ENCODE data around the gene PRICKLE2. TPM values are rescaled to one million over a fixed set of nuclear protein-coding genes. Genes with fewer than 3 reads are reported as not detected.

The PRICKLE2 gene
- total RNA-seq, 1 experiment from 2014 or later: 4.2 TPM

DNA sequence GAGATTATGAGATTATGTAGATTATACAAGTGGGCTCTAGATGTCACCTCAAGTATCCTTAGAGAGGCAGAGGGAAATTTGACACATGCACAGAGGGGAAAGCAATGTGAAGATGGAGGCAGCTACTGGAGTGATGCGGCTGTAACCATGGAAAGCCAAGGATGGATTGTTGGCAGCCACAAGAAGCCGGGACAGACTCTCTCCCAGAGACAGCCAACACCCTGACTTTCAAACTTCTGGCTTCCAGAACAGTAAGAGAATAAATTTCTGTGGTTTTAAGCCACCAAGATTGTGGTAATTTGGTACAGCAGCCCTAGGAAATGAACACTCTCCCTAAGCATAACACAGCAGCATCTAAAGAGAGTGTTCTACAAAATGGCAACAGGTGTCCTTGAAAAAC, 34.4 kb upstream of the PRICKLE2 start:
- no peaks in the 10 kb centered on the region for H3K27me3 ChIP-seq (replicated peaks; ENCODE audit: control insufficient read depth, insufficient read depth, low read length)
- H3K9me3 Mint-ChIP-seq (ENCODE audit: unreplicated experiment): no peaks in the 10 kb centered on the region
- intact Hi-C loops (cut with micrococcal nuclease; ENCODE audit: unreplicated experiment): loop anchor here (10.0 kb wide), 1 partner anchor 225 kb away; no protein-coding TSS in a partner anchor
- ChIA-PET POLR2A (no interaction called here), CTCF (no interaction called here)
- BruUV-seq (replicated peaks): no TSS peak
- H3K4me3 Mint-ChIP-seq (ENCODE audit: unreplicated experiment): no peak overlapping the region
- H3K27ac Mint-ChIP-seq (ENCODE audit: unreplicated experiment): no peak overlapping the region
- H3K36me3 ChIP-seq (ENCODE audit: control insufficient read depth, insufficient read depth, low read length): no peaks in the 10 kb centered on the region
- peaks cover 24% of the 10 kb centered on the region for H3K4me1 ChIP-seq
- no peaks in the 10 kb centered on the region for H3K36me3 Mint-ChIP-seq (ENCODE audit: insufficient read depth, unreplicated experiment)
- no peak for TF ChIP-seq CTCF (IDR thresholded peaks at IDR 0.05; ENCODE audit: insufficient read depth in 1 of 2, low read depth in 1 of 2, low read length in 1 of 2, severe bottlenecking in 1 of 2, unreplicated experiment in 1 of 2)
- H3K4me3 ChIP-seq (ENCODE audit: low read depth, low read length): no peak overlapping the region
- peaks cover 10% of the 10 kb centered on the region for H3K4me1 Mint-ChIP-seq (ENCODE audit: low read depth, unreplicated experiment)
- DNase-seq: no peak
- no peaks in the 10 kb centered on the region for H3K27me3 Mint-ChIP-seq (ENCODE audit: insufficient read depth, unreplicated experiment)
- no peaks in the 10 kb centered on the region for H3K9me3 ChIP-seq

DNA sequence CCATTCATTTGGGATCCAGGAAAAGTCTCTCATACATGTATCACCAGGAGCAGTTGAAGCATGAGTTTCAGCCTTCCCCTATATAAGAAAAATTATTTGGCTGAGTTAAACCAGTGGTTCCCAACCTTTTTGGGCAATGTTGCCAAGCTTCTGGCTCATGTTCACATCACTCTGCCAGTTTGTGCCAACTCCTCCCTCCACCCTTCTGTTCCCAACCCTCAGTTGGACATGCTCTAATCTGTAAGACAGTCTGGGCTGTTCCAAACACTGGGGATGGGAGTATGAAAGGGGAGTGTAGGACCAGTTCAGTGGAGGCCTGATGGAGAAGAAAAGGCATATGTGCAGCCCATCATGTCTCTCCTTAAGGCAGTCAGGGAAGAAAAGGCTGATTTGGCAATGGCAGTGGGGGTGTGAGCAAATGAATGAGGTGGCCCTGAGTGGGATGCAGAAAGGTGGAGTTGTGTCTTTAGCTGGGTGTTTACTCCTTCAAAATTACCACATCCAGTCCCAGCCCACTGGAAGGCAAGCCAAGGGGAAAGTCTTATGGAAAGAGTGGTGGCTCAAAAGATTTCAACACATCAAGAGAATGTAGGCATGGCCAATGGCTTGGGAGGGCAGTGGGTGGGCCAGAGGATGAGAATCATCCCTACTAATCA, 32.0 kb upstream of the PRICKLE2 start:
- intact Hi-C loops (cut with micrococcal nuclease; ENCODE audit: unreplicated experiment): loop anchor here (10.0 kb wide), 1 partner anchor 222 kb away; no protein-coding TSS in a partner anchor
- ChIA-PET CTCF (no interaction called here), POLR2A (no interaction called here)
- BruUV-seq (replicated peaks): no TSS peak
- Histone ChIP-seq H3K4me3 (ENCODE audit: low read depth, low read length) (no peak overlapping the region), H3K4me1 (peaks cover 45% of the 10 kb centered on the region), H3K9me3 (no peaks in the 10 kb centered on the region), H3K27me3 (replicated peaks; ENCODE audit: control insufficient read depth, insufficient read depth, low read length) (no peaks in the 10 kb centered on the region), H3K36me3 (ENCODE audit: control insufficient read depth, insufficient read depth, low read length) (no peaks in the 10 kb centered on the region)
- no peak for DNase-seq
- Mint-ChIP-seq H3K4me3 (ENCODE audit: unreplicated experiment) (no peak overlapping the region), H3K36me3 (ENCODE audit: insufficient read depth, unreplicated experiment) (no peaks in the 10 kb centered on the region), H3K27me3 (ENCODE audit: insufficient read depth, unreplicated experiment) (no peaks in the 10 kb centered on the region), H3K4me1 (ENCODE audit: low read depth, unreplicated experiment) (peaks cover 10% of the 10 kb centered on the region), H3K27ac (ENCODE audit: unreplicated experiment) (no peak overlapping the region), H3K9me3 (ENCODE audit: unreplicated experiment) (no peaks in the 10 kb centered on the region)
- no peak for TF ChIP-seq CTCF (IDR thresholded peaks at IDR 0.05; ENCODE audit: insufficient read depth in 1 of 2, low read depth in 1 of 2, low read length in 1 of 2, severe bottlenecking in 1 of 2, unreplicated experiment in 1 of 2)

DNA sequence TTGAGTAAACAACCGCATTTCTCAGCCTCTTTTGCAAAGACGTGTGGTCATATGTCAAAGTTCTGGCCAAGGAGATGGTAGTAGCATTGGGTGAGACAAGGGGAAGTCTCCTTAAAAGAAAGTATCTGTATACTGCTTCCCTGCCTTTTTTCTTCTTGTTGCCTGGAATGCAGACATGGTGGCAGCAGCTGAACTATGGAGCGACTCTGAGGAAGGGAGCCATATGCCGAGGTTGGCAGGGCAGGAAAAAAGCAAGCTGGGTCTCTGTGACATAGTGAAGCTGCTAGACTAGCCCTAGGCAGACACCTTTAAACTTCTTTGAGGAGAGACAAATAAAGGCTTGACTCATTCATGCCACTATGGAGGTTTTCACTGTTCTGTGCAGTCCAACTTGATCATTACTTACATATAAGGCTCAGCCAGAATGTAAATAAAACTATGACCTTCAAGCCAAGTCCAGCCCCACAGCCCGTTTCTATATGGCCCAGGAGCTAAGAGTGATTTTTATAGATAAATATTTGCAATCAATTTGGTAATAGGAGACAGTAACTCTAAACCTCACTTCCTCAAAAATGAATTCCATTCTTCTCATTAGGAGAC, 30.6 kb upstream of the PRICKLE2 start:
- Histone ChIP-seq H3K9me3 (no peaks in the 10 kb centered on the region), H3K4me3 (ENCODE audit: low read depth, low read length) (no peak overlapping the region), H3K27me3 (replicated peaks; ENCODE audit: control insufficient read depth, insufficient read depth, low read length) (no peaks in the 10 kb centered on the region), H3K4me1 (peaks cover 59% of the 10 kb centered on the region), H3K36me3 (ENCODE audit: control insufficient read depth, insufficient read depth, low read length) (no peaks in the 10 kb centered on the region)
- Mint-ChIP-seq H3K4me3 (ENCODE audit: unreplicated experiment) (no peak overlapping the region), H3K27me3 (ENCODE audit: insufficient read depth, unreplicated experiment) (no peaks in the 10 kb centered on the region), H3K27ac (ENCODE audit: unreplicated experiment) (no peak overlapping the region), H3K36me3 (ENCODE audit: insufficient read depth, unreplicated experiment) (no peaks in the 10 kb centered on the region), H3K4me1 (ENCODE audit: low read depth, unreplicated experiment) (peaks cover 19% of the 10 kb centered on the region), H3K9me3 (ENCODE audit: unreplicated experiment) (no peaks in the 10 kb centered on the region)
- no TSS peak for BruUV-seq (replicated peaks)
- DNase-seq: no peak
- CTCF ChIA-PET: no interaction called here
- POLR2A ChIA-PET: no interaction called here
- intact Hi-C loops (cut with micrococcal nuclease; ENCODE audit: unreplicated experiment): loop anchor here (10.0 kb wide), 1 partner anchor 221 kb away; no protein-coding TSS in a partner anchor
- TF ChIP-seq CTCF (IDR thresholded peaks at IDR 0.05; ENCODE audit: insufficient read depth in 1 of 2, low read depth in 1 of 2, low read length in 1 of 2, severe bottlenecking in 1 of 2, unreplicated experiment in 1 of 2): no peak
